CMK (cell line): ENCODE results near the gene CAMKMT.
"Not testable (repeated sequence)": the region's sequence is repeated elsewhere in the genome, so short reads cannot be mapped to it uniquely, and the experiment has no call there.

Experiments
- DNase-seq: peaks from one replicate; pipeline ENCODE4 v3.0.0-alpha.2; 2010; ENCODE audit warnings: low read depth

Gene CAMKMT

DNA sequence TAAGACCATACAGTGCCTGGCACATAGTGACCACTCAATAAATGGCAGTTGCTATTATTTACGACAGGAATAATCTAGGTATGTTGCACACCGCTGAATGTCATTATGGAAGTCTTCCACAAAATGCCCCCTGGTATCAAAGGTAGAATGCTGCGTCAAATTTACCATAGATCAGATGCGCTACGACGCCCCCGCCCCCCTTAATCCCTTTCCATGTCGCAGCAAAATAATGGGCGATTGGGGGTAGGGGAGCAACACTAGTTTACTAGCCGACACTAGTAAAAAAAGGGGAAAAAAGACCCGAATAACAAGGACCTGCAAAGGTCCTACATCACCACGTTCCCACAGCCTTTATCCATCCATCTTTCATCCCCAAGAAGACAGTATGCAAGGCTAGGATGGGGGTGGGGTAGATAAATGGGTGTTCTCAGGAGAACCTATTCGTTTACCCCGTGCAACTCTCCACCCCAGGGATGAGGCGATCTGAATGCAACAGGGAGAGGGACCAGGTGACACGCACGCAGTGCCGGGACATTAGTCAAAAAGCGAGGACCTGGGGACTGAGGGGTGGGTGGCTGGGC, 908 bp upstream of the CAMKMT start:
- DNase-seq: no peak

DNA sequence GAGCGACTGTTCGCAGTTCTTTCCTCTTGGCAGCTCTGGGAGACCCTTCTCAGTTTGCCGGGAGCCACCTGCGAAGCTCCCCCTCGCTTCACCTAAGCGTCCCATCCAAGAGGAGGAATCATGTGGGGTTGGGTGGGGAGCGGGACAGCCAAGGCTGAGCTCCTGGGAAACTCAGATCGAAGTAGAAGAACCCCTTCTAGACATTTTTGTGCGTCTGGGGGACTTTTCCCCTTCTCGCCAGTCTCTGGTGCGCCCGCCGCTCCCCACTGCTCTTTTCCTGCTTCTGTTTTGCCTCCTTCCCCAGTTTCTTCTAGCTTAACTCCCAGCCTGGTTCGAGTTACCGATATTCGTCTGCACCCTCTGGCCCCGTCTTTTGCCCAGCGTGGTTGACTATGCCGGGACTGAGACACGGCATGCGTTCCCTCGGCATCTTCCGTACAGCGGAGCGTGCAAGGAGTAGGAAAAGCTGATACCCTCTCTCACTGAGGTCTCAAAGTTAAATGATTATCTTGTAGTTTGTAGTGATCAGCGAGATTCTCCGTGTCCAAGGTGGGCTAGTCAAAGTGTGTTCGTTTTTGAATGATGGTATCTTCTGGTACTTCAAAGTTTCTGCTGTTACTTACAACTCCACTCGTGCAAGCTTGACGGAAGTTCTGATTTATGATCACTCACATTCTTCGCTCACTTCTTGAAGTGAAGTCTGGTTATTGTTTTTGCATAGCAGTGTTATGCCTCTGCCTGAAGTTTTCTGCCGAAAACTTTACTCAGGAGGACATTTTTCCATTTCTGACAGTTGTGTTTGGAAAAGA, 664 bp downstream of the CAMKMT start:
- DNase-seq: no peak

DNA sequence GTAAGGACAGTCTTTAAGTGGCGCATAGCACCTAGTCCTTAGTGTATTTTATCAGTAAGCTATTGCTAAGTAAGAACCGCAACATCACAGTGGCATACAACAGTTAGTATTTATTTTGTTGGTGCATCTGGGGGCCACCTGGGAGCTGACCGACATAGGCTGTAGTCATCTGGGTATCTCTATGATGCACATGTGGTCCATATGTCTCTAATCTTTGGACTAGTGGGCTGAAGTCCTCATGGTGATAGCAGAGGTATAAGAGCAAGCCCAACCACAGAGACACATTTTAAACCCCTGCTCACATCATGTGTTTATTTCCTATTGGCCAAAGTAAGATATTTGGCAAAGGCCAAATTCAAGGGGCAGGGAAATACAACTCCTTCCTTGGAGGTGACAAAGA, 2.9 kb downstream of the CAMKMT start:
- no peak for DNase-seq

DNA sequence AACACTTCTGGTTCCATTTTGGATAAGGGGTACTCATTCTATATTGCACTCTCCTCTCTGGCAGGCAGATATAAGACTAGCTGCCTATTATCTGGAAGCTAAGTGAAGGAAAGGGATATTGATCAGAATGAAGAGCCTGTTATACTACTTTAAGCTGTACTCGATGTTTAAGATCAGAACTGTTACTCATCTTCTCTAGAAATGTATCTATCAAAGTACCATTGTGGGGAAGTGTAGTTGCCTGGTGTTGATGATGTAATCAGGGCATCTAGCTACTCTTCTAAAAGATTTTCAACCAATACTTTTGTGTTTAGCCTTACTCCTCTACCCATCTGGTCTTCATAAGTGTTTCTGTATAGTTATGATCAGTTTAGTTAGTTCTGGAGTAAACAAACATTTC, 5.8 kb downstream of the CAMKMT start:
- no peak for DNase-seq

DNA sequence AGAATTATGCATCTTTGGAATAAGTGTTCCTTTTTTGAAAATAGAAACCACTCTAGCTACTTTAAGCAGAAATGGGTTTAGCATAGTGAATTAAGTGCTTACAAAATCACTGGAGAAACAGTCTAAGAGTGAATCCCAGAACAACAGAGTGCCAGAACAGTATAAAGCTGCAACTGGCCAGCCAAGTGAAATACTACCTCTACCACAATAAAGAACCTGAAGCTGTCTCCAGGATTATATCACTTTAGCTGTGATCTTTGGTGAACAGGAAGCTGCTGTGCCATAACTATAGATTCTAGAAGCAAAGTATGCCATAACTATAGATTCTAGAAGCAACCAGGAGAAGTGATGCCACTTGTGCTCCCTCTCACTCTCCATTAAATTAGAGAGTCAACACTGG, 7.6 kb downstream of the CAMKMT start:
- DNase-seq: no peak

DNA sequence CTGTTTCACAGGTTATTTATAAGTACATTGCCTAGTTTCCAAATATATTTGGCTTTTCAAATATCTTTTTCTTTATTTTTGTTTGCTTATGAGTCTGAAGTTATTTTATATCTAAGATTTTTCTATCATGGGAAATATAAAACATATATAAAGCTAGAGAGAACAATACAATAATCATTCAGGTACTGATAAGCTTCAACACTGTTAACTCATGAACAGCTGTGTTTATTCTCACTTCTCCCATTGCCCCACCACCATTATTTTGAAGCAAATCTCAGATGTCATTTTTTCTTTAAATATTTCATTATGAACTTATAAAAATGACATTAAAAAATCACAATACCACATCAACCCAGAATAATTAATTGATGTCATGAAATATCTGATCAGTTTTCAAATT, 9.7 kb downstream of the CAMKMT start:
- no peak for DNase-seq

DNA sequence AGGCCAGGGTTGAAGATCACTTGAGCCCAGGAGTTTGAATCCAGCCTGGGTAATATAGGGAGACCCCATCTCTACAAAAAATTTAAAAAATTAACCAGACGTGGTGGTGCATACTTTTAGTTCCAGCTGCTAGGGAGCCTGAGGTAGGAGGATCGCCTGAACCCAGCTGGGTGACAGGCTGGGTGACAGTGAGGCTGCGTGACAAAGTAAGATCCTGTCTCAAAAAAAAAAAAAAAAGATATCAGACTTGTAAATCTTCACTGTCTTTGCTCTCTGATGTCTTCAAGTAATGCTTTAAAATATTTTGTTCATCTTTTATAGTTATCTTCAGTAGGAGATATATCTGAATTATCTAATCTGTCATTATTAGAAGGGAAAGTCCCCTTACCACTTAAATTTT, 10.5 kb downstream of the CAMKMT start:
- no peak for DNase-seq

DNA sequence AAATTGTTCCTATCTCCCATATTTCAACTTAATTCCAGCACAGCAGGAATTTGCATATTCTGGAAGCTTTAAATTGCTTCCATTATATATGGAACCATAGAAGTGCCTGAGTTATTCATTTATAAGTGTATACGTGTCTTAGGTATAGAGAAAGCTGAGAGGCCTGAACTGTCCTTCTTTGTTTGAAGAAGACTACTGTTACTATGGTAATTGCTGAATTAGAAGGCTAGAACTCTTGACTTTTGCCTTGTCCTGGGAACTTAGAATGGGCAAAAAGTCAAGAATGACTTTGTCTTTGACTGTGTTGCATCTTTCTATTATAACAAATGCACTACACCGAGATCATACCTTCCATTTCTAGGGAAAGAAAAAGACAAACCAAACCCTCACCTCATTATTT, 15.7 kb downstream of the CAMKMT start:
- DNase-seq: no peak

DNA sequence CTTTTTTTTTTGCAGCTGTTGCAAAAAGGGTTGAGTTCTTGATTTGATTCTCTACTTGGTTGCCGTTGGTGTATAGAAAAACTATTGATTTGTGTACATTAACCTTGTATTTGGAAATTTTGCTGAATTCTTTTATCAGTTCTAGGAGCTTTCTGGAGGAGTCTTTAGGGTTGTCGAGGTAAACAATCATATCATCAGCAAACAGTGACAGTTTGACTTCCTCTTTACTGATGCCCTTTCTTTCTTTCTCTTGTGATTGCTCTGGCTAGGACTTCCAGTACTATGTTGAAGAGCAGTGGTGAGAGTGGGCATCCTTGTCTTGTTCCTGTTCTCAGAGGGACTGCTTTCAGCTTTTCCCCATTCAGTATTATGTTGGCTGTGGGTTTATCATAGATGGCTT, 23.5 kb downstream of the CAMKMT start:
- not testable (repeated sequence) for DNase-seq

DNA sequence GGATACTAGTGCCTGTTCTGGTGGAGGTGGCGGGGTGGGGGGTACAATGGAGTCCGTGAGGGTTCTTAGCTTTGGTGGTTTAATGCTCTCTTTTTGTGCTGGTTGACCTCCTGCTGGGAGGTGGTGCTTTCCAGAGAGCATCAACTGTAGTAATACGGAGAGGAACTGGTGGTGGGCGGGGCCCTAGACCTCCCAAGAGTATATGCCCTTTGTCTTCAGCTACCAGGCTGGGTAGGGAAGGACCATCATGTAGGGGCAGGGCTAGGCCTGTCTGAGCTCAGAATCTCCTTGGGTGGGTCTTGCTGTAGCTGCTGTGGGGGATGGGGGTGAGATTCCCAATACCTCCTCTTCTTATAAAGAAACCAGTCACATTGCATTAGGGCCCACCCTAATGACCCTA, 27.1 kb downstream of the CAMKMT start:
- no peak for DNase-seq

DNA sequence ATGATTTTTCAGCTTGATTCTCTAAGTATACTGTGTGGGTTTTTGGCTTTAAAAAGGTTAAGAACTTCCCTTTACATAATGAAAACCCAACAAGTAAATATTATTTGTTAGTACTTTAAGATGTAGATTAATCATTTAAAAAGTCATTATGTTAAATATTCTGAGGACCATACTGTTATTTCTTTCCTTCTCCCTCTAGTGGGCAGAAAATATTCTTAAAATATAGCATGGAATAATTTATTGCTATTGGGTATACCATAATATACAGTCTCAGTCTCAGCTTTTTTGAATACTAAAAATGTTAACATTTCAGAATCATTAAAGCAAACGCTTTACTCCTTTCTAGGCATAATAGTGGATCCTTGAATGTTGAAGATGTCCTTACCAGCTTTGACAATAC, 28.1 kb downstream of the CAMKMT start:
- no peak for DNase-seq

DNA sequence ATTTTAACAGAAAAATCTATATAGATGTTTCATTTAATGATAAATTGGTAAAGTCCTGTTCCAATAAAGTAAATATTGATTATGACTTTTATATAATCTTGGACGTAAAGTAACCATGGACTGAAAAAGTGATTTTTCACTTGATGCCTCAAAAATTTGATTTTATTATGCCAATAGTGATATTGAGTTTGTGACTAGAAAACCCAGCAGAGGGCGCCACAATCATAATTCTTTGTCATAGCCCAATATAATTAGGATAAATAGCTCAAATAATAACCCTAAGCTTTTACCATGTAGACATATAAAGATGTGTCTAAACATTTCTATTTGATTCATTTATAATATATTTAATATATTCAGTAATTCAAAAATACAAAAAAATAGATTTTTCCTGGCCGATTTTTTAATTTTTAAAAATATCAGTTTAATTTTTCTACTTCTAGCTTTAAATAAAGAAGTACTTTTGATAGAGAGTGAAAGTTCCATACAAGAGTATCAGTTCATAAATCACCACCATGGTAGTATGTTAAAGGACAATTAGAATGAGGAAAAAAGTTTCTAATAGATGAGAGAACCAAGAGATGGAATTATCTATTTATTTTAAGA, 30.7 kb downstream of the CAMKMT start:
- DNase-seq: no peak

DNA sequence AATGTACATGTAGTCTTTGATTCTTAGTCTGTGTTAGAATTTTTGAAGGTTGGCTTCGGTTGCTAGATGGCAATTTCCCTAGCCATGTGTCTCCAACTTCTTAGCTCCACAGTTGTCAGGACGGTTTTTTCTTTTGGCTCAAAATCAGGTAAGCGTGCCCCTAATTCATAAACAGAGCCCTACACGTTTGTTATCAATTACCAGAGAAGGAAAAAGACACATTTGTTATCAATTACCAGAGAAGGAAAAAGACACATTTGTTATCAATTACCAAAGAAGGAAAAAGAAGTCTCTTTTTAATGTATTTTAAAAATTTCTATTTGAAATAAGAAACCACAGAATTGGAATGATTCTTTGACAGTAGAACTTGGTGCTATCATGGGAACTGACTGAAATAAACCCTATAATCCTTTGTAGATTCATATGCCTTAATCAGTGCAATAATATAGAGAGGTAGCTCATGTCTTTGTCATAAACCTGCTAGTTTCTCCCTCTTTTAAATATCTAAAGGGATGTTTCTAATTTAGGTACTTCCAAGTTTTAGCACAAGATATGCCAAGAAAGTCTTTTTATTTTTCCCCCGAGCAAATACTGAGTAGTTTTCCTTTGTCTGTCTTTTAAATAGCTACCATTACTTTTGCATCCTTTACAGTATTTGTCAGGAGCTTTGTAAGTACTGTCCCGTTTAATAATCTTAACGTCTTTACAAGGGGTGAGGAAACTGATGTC, 35.9 kb downstream of the CAMKMT start:
- DNase-seq: no peak

DNA sequence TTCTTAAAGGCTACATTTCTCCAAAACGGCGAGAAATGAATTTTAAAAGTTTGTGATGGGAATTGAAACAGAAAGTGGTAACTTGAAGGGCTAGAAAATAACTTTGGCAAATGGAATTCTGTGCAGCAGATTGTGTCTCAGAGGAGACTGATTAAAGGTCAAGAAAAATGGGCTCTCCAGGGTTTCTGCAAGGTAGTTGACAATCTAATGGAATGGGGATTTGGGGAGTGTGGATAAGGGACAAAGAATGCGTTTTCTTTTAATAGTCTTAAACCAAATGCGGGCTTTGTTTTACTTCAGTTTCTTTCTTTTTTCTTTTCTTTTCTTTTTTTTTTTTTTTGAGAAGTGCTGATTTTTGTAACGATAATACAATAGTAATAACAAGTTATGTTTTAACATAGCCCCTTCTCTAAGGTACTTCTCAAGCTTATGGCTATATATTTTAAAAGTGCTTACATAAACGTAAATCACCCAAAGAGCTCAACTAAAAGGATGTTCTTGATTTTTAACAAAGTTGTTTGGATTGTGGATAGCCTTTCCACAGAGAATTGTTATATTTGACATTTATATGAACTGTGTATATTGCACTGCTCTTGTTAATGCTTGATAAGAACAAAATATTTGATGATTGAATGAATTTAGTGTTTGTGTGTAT, 36.6 kb downstream of the CAMKMT start:
- DNase-seq: no peak

DNA sequence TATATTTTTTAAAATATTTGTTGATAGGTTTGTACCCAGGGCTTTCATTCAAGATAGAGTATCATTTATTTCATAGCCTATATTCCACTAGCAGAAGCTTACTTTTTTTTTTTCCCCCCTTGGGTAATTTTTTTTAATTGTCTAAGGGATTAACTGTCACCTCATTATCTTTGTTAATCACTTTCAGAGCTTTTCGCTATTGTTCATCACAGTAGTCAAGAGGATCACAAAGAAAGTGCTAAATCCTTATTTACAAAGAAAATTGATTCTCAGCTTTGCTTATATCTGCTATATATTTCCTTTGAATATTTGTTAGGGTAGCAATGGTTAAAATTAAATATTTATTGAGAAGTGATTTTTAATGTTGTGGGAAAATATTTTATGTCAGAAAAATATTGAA, 59.0 kb downstream of the CAMKMT start:
- DNase-seq: no peak

DNA sequence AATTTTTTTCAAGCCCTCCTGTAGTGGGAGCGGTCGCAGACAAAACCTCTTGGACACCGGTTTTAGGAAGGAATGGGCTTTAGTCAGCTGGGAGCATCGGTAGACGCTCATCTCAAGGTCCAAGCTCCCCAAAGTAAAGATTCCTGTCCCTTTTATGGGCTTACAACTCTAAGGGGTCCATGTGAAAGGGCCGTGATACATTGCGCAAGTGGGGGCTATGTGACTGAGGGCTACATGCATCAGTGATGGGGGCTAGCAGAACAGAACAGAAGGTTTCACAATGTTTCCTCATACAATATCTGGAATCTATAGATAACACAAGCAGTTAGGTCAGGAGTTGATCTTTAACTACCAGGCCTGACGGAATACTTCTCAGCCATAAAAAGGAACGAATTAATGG, 62.5 kb downstream of the CAMKMT start:
- DNase-seq: no peak

DNA sequence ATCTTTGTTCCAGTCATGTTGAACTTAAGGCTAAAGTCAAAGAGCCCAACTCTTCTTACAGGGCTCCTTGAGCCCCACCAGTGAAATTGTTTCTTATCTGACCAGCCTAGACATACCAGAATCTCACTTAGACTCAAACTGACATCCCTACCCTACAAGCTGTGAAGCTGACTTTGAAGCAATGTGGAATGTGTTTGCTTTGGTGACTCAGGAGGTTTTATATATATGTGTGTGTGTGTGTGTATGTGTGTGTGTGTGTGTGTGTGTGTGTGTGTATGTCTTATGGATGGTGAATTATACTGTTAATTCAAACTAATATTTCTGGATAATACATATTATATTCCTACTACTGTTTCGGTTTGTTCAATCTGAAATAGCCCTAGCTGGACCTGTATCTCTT, 67.3 kb downstream of the CAMKMT start:
- no peak for DNase-seq

DNA sequence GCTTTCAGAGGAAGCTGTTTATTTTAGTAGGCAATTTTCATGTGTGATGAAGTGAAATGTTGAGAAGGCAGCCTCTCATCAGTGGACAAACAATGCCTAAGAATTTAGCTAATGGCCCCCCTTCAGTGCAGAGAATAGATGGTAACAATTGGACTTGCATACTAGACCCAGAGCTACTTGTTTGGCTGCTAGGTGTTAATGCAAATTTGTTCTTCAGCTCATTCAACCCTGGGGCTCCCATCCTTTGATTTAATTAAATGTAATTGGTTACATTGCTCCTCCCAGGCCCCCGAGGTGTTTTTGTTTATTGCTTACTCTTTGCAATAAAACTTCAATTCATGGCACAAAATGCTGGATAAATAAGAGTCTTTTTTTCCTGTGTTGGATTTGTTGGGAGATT, 68.6 kb downstream of the CAMKMT start:
- no peak for DNase-seq

DNA sequence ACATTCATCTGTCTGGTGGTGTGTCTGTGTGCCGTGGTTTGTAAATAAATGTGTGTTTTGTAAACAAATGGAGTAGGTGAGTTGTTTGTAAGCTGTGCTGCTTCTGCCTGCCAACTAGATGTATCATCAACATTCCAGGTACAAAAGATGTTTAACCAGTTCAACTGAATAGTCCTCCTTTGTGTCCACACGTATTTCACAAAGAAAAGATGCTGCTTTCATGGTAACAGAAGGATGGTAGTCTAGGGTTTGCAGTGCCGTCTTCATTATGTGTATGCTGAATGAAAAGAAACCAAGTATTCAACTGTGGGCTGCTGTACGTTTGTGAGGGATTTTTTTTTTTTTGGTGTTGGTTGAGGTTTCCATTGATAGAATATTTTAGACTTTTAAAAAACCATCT, 72.1 kb downstream of the CAMKMT start:
- DNase-seq: no peak

DNA sequence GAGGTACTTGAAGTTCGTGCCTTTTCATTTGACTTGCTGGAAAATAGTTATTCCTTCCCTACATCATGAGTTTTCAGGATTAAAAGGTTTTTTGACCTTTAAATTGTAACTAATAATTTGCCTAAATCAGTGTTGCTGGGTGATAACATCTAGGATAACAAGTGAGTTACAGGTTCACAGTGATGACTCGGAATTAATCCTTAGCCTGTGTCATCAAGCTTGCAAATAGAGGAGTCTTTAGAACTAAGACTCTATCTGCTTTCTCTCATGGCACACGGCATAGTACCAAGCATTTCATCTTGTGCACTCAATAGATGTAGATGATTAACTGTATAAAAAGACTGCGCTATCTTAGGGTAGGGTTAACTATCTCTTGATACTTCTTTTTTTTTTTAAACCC, 79.5 kb downstream of the CAMKMT start:
- DNase-seq: no peak

DNA sequence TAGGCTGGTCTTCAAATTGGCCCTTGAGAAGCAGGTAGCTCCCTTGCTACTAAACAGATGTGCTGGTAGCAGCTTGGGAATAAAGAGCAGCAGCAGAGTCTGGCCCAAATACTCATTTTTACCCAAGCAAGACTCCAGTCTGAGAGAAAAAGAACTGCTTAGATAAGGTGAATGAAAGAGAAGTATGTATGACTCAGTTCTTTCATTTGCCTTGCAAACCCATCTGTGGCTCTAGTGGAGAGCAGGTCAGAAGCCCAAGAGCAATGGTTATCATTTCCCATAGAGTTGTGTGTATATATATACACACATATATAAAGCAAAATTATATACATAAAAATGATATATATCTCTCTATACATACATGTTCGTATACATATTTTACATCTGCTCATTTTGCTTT, 80.3 kb downstream of the CAMKMT start:
- no peak for DNase-seq

DNA sequence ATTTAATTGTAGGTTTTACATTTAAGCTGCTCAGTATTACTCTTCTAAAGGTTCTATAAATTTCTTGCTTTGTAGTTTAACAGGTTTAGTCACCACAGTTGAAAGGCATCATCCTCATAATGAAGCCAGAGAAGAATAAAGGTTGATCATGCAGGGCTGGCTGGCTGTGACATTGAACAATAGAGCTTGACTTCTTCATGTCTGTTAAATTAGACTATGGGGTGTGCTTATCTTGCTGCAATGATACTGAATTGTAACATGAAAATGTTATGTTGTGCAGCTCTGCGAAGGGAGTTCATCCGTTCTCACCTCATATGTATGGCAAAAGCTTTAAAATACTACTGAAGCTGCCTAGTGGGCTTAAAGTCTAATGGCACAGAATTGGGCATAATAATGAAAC, 81.8 kb downstream of the CAMKMT start:
- no peak for DNase-seq

DNA sequence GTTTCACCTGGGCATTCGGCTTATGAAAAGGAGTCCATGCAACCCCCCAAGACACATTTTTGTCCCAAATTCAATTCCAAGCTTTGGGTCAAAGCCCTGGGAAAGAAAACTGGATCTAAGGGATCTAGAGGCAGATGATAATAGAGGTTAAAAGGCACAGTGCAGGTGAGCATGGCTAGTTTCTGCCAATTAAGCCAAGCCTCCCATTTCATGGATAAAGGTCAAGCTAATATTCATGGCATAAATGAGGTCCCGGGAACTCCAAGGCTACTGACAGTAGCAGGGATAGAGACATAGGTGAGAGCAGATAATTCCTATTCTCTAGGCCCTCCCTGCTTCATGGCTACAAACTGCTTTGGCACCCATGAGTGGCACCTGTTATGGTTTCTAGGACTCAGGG, 83.1 kb downstream of the CAMKMT start:
- DNase-seq: no peak
